K562 (cell line): ENCODE results near the gene FBXW12. TPM values are rescaled to one million over a fixed set of nuclear protein-coding genes. Genes with fewer than 3 reads are reported as not detected.

Experiments
- ATAC-seq: fragments of 200-7000 bp; cut with Tn5 transposase; 3 replicates; pipeline ENCODE4 v1.9.1; 2020; ENCODE audit warnings: moderate library complexity
- BruUV-seq: library from RNA; stranded (reverse); fragments of 400-500 nt; replicated peaks from 2 replicates; lab custom pipeline; 2021; lab: Mats Ljungman, UMichigan
- CTCF ChIA-PET: fragments of 300-600 bp; formaldehyde crosslinking; extraction: SDS; loops from one replicate; lab custom pipeline; 2021; ENCODE audit warnings: low intra/inter-chr PET ratio; lab: Yijun Ruan, JAX
- POLR2A ChIA-PET: fragments of 300-600, 350-650 bp; sonication (Branson Sonifier 250); formaldehyde crosslinking; extraction: SDS; loops from one replicate; lab custom pipeline; 2021; ENCODE audit warnings: antibody characterized with exemption, inconsistent platforms; lab: Yijun Ruan, JAX
- DNase-seq, 4 experiments: peaks; one replicate each; pipeline versions ENCODE4 v3.0.0 to v3.0.0-alpha.2; 2011 to 2018; ENCODE audit warnings: low spot score in 3 of 4, mixed read lengths in 3 of 4; ENCODE audit errors: extremely low read depth in 1 of 4
- FAIRE-seq: peaks from 2 replicates; lab custom pipeline; 2011; peaks lifted over from hg19 to GRCh38; lab: Jason Lieb, UNC
- H2AFZ ChIP-seq: 2 replicates; pipeline ENCODE4 v1.6.0; 2011; ENCODE audit warnings: low read depth, low read length, control low read depth, inconsistent platforms
- H3K27ac ChIP-seq: fragments of 200-600 bp; 3 replicates; pipeline ENCODE4 v1.8.0; 2011; ENCODE audit warnings: low read depth, mild to moderate bottlenecking, control low read depth, inconsistent platforms, low read length, moderate library complexity, mixed read lengths; ENCODE audit errors: extremely low read depth
- H3K27me3 ChIP-seq, 2 experiments: fragments of 300-600 bp in 1 of 2; 2 replicates in 1 of 2; 3 replicates in 1 of 2; pipeline versions ENCODE4 v1.6.0 to v1.8.0; 2011; ENCODE audit warnings: inconsistent platforms in 2 of 2, low read length in 2 of 2, mild to moderate bottlenecking in 1 of 2, mixed read lengths in 1 of 2, moderate library complexity in 1 of 2; ENCODE audit not compliant: control insufficient read depth in 2 of 2, insufficient read depth in 2 of 2
- H3K36me3 ChIP-seq: fragments of 300-600 bp; 3 replicates; pipeline ENCODE4 v1.8.0; 2011; ENCODE audit warnings: mild to moderate bottlenecking, low read length, inconsistent platforms; ENCODE audit not compliant: control insufficient read depth, insufficient read depth
- H3K4me1 ChIP-seq, 2 experiments: fragments of 200-600 bp in 1 of 2; replicated peaks in 1 of 2; 2 replicates in 1 of 2; 3 replicates in 1 of 2; pipeline versions ENCODE4 v1.5.1 to v1.8.0; 2011; ENCODE audit warnings: inconsistent platforms in 2 of 2, low read length in 2 of 2, mild to moderate bottlenecking in 1 of 2, mixed read lengths in 1 of 2, moderate library complexity in 1 of 2; ENCODE audit not compliant: control insufficient read depth in 2 of 2, insufficient read depth in 2 of 2
- H3K4me2 ChIP-seq: 2 replicates; pipeline ENCODE4 v1.6.1; 2011; ENCODE audit warnings: low read length, control low read depth, inconsistent platforms, mixed read lengths; ENCODE audit not compliant: insufficient read depth
- H3K4me3 ChIP-seq: fragments of 200-600 bp; sonication (generic), shearing (Covaris generic); 2 replicates; pipeline ENCODE4 v1.5.1; 2016; ENCODE audit warnings: control low read depth, inconsistent platforms
- H3K79me2 ChIP-seq: fragments of 200-600 bp; 3 replicates; pipeline ENCODE4 v1.8.0; 2011; ENCODE audit warnings: low read length, inconsistent platforms; ENCODE audit not compliant: control insufficient read depth, insufficient read depth
- H3K9ac ChIP-seq, 2 experiments: 2 replicates each; pipeline versions ENCODE4 v1.6.0 to v1.6.1; 2011; ENCODE audit warnings: low read depth in 2 of 2, low read length in 2 of 2, control low read depth in 1 of 2, inconsistent platforms in 1 of 2, mild to moderate bottlenecking in 1 of 2, mixed read lengths in 1 of 2; ENCODE audit not compliant: insufficient read depth in 1 of 2
- H3K9me1 ChIP-seq: one replicate; pipeline ENCODE4 v1.6.0; 2011; ENCODE audit warnings: inconsistent platforms, mild to moderate bottlenecking, low read length, moderate library complexity; ENCODE audit not compliant: control insufficient read depth, insufficient read depth
- H3K9me3 ChIP-seq: replicated peaks from 2 replicates; pipeline ENCODE4 v1.5.1; 2011; ENCODE audit warnings: low read depth, low read length, inconsistent platforms; ENCODE audit not compliant: control insufficient read depth, insufficient read depth
- H4K20me1 ChIP-seq: replicated peaks from 2 replicates; pipeline ENCODE4 v1.6.1; 2011; ENCODE audit warnings: low read length, inconsistent platforms, mixed read lengths; ENCODE audit not compliant: control insufficient read depth, insufficient read depth
- ATF6 ChIP-seq: sonication (generic); formaldehyde crosslinking; IDR thresholded peaks from 2 replicates; pipeline ENCODE4 v1.4.0; 2020; ENCODE audit warnings: mild to moderate bottlenecking, missing genetic modification reagents
- ELF1 ChIP-seq: fragments of 200-800 bp; sonication (Bioruptor generic); IDR thresholded peaks from 2 replicates; pipeline ENCODE4 v1.6.1; 2016; ENCODE audit warnings: missing genetic modification characterization, missing compliant biosample characterization
- HBP1 ChIP-seq: fragments of 450-650 bp; formaldehyde crosslinking; IDR thresholded peaks from 2 replicates; pipeline ENCODE4 v1.4.0; 2022; ENCODE audit warnings: missing genetic modification characterization
- KDM4B ChIP-seq, 2 experiments: fragments of 450-650 bp in 1 of 2; sonication (generic) in 1 of 2; IDR thresholded peaks; 2 replicates each; pipeline ENCODE4 v1.6.1; 2016 to 2017; ENCODE audit warnings: borderline replicate concordance in 2 of 2, antibody characterized with exemption in 1 of 2, low read depth in 1 of 2, mild to moderate bottlenecking in 1 of 2
- TEAD4 ChIP-seq, 2 experiments: sonication (generic) in 1 of 2; formaldehyde crosslinking in 1 of 2; IDR thresholded peaks; 2 replicates each; pipeline versions ENCODE4 v1.6.1 to v1.8.0; 2012 to 2022; ENCODE audit warnings: borderline replicate concordance in 1 of 2, inconsistent platforms in 1 of 2, low read length in 1 of 2, mild to moderate bottlenecking in 1 of 2, missing genetic modification reagents in 1 of 2
- VEZF1 ChIP-seq: fragments of 200-800 bp; sonication (Bioruptor generic); IDR thresholded peaks from 2 replicates; pipeline ENCODE4 v1.6.1; 2017; ENCODE audit warnings: missing genetic modification characterization, missing compliant biosample characterization
- ZBTB12 ChIP-seq: fragments of 250-450 bp; sonication (Bioruptor Pico); IDR thresholded peaks from 2 replicates; pipeline ENCODE4 v1.4.0; 2020
- ZFP36 ChIP-seq: fragments of 150-350 bp; IDR thresholded peaks from 2 replicates; pipeline ENCODE4 v1.6.1; 2018; ENCODE audit warnings: low read length, low read depth; ENCODE audit not compliant: partially characterized antibody
- WGBS: fragments of 100-300 bp; shearing (Covaris generic); methylation state at CpG from one replicate; pipeline ENCODE4 v1.1.6; 2016; ENCODE audit warnings: low coverage, mixed read lengths; ENCODE audit not compliant: insufficient coverage; ENCODE audit errors: missing lambda C conversion rate; 5-methylcytosine and 5-hydroxymethylcytosine counted together
- in situ Hi-C: fragments of 300-500 bp; cut with MboI; formaldehyde crosslinking; loops from 4 replicates; pipeline ENCODE4 v1.15.0; 2018; ENCODE audit warnings: inconsistent platforms, mixed read lengths
- intact Hi-C: fragments of 100-400 bp; cut with micrococcal nuclease; formaldehyde crosslinking; loops from 2 replicates; pipeline ENCODE4 v1.14.2; 2022
- polyA plus RNA-seq, 8 experiments: library from polyadenylated mRNA; depleted of rRNA in 4 of 8; stranded (reverse) in 5 of 8; unstranded in 3 of 8; fragments of >200 nt; fragmentation: Nextera tagmentation in 2 of 8; fragmentation: Illumina TruSeq in 1 of 8; extraction: Ambion mirVana in 2 of 8; extraction: Trizol in 1 of 8; gene quantifications; 2 replicates each; pipeline versions ENCODE4 v1.2.1 to v1.2.3, GENCODE V29; 2011 to 2014; ENCODE audit warnings: inconsistent platforms in 1 of 8, missing spikeins in 1 of 8
- total RNA-seq, 7 experiments: library from RNA; depleted of rRNA in 6 of 7; stranded (reverse); fragments of >200 nt in 6 of 7; fragmentation: Illumina TruSeq in 2 of 7; extraction: Trizol in 2 of 7; gene quantifications; 2 replicates each; pipeline versions ENCODE4 v1.2.1 to v1.2.3, GENCODE V29; 2011 to 2021; ENCODE audit warnings: low replicate concordance in 1 of 7

FBXW12 gene
- total and polyA plus RNA-seq, 9 of the 15 experiments (the other 6 are each of a cell fraction or from before 2014, with no cell fraction given): 0.04 to 0.07 (median 0.06) TPM; not detected in 6

GRCh38 chr3:48437812-48438211 is 65.8 kb downstream of the FBXW12 start (continued):
- no peak for TF ChIP-seq ATF6 (CRISPR knock-in tag)
- no peak for TF ChIP-seq TEAD4 (IDR thresholded peaks at IDR 0.05; ENCODE audit: low read length)
- no peak for TF ChIP-seq TEAD4 (CRISPR knock-in tag; IDR thresholded peaks at IDR 0.05; ENCODE audit: borderline replicate concordance)
- TF ChIP-seq HBP1: no peak

- CTCF ChIA-PET: interaction anchor here (1.3 kb wide), 1 partner anchor 167 kb away, joined by 4 read pairs; no protein-coding TSS in a partner anchor
- no peaks in the 10 kb centered on the region for H4K20me1 ChIP-seq
- peak within 1 kb of the TSS; percentile 79 for H3K27ac ChIP-seq
- H2AFZ ChIP-seq: peak within 1 kb of the TSS; percentile 83
- peaks cover 27% of the 10 kb centered on the region; the same call in 2 of the 3 replicates for H3K36me3 ChIP-seq
- peaks cover 40% of the 10 kb centered on the region for H3K79me2 ChIP-seq
- DNase-seq (peak; percentile 91 to 97 (median 94)), FAIRE-seq (peak; percentile 96), ATAC-seq (peak; percentile 97)
- in situ Hi-C loops (loop anchor here (5.0 to 10.0 kb wide), 4 partner anchors 38 to 245 kb away; no protein-coding TSS in a partner anchor), intact Hi-C loops (no loop called here)
- WGBS: 1% methylated on average over 28 of the region's 54 CpGs
- POLR2A ChIA-PET: interaction anchor here (0.6 to 1.6 kb wide), 14 partner anchors 15 to 1334 kb away, joined by 3 to 6 read pairs (median 4); partner anchors contain the start of gene IP6K2
- H3K9me1 ChIP-seq: peaks cover 6% of the 10 kb centered on the region
- BruUV-seq: no TSS peak
- peak within 1 kb of the TSS; percentile 96 for H3K4me2 ChIP-seq
- H3K4me1 ChIP-seq: peaks cover 10% of the 10 kb centered on the region in 2 experiments; a peak in 4 of 5 replicates
- peak within 1 kb of the TSS; percentile 89 for H3K4me3 ChIP-seq
- peak within 1 kb of the TSS; percentile 91 to 94 for H3K9ac ChIP-seq
- no peaks in the 10 kb centered on the region for H3K9me3 ChIP-seq
- no peaks in the 10 kb centered on the region; a peak in 1 of 5 replicates for H3K27me3 ChIP-seq
- peak; percentile 25; the same call in 1 of the 2 replicates for TF ChIP-seq HBP1
- peak; percentile 92 for TF ChIP-seq ELF1 (tag)
- peak; percentile 73 for TF ChIP-seq VEZF1 (CRISPR knock-in tag)
- TF ChIP-seq ZBTB12 (CRISPR knock-in tag): peak; percentile 57; the same call in 1 of the 2 replicates
- TF ChIP-seq ZFP36: no peak
- peak in 1 of 2 experiments; percentile 51; a peak in 1 of 4 replicates for TF ChIP-seq KDM4B (IDR thresholded peaks at IDR 0.05; ENCODE audit: borderline replicate concordance in 2 of 2, low read depth in 1 of 2)
Observed at GRCh38 chr3:48439820-48440589, 68.0 kb downstream of the FBXW12 start, which contains the start of the genes CCDC51 and TMA7. TSS of gene CCDC51 (minus strand) at chr3:48440119. CDS start at chr3:48435128, 4,991 bp downstream. TSS of gene TMA7 (plus strand) at chr3:48440257. CDS start at chr3:48440297, 40 bp downstream.
